K562 (cell line): ENCODE measurements around the gene SLC25A1. TPM values are rescaled to one million over a fixed set of nuclear protein-coding genes. Genes with fewer than 3 reads are reported as not detected.

Source experiments
- FOXA3 ChIP-seq, 2 experiments: fragments of 450-650 bp in 1 of 2; sonication (generic) in 1 of 2; formaldehyde crosslinking; IDR thresholded peaks in 1 of 2; conservative IDR thresholded peaks in 1 of 2; 2 replicates each; pipeline versions ENCODE4 v1.4.0 to v1.8.0; 2020 to 2022; ENCODE audit warnings: mild to moderate bottlenecking in 2 of 2, missing genetic modification reagents in 1 of 2
- HLTF ChIP-seq: fragments of 450-650 bp; IDR thresholded peaks from 2 replicates; pipeline ENCODE4 v1.6.1; 2016
- HOXB6 ChIP-seq: fragments of 250-450 bp; sonication (Bioruptor Pico); IDR thresholded peaks from 2 replicates; pipeline ENCODE4 v1.5.1; 2022; ENCODE audit warnings: mild to moderate bottlenecking, borderline replicate concordance
- JUND ChIP-seq, 2 experiments: IDR thresholded peaks; 2 replicates in 1 of 2; 3 replicates in 1 of 2; pipeline ENCODE4 v1.6.1; 2011; ENCODE audit warnings: borderline replicate concordance in 2 of 2, low read depth in 2 of 2, low read length in 2 of 2, improper control_type of control experiment in 1 of 2, missing biosample characterization in 1 of 2, missing genetic modification characterization in 1 of 2, missing genetic modification reagents in 1 of 2
- KDM2B ChIP-seq: fragments of 250-450 bp; sonication (Bioruptor Pico); IDR thresholded peaks from 2 replicates; pipeline ENCODE4 v1.8.0; 2021; ENCODE audit warnings: mild to moderate bottlenecking, moderate library complexity
- L3MBTL2 ChIP-seq: fragments of 450-650 bp; IDR thresholded peaks from 2 replicates; pipeline ENCODE4 v1.6.1; 2016; ENCODE audit warnings: mild to moderate bottlenecking, moderate library complexity
- LARP7 ChIP-seq: fragments of 450-650 bp; IDR thresholded peaks from 2 replicates; pipeline ENCODE4 v1.6.1; 2016
- POLR2H ChIP-seq: IDR thresholded peaks from 2 replicates; pipeline ENCODE4 v1.6.1; 2016; ENCODE audit warnings: missing genetic modification characterization, low read depth, mild to moderate bottlenecking, control low read depth, missing compliant biosample characterization, moderate library complexity
- SETDB1 ChIP-seq: IDR thresholded peaks from one replicate; pipeline ENCODE4 v1.6.1; 2012; ENCODE audit warnings: low read length, control low read depth, inconsistent platforms
- SMC3 ChIP-seq: conservative IDR thresholded peaks from 2 replicates; pipeline ENCODE4 v1.6.1; 2011; ENCODE audit warnings: low read depth, low read length, improper control_type of control experiment; ENCODE audit not compliant: insufficient read depth
- ZNF311 ChIP-seq: fragments of 250-450 bp; sonication (Bioruptor Pico); IDR thresholded peaks from 2 replicates; pipeline ENCODE4 v1.4.0; 2020; ENCODE audit warnings: mild to moderate bottlenecking, moderate library complexity
- ZNF778 ChIP-seq: fragments of 450-650 bp; formaldehyde crosslinking; IDR thresholded peaks from 2 replicates; pipeline ENCODE4 v1.4.0; 2020; ENCODE audit warnings: mild to moderate bottlenecking, moderate library complexity
- ZNF79 ChIP-seq: fragments of 250-450 bp; sonication (Bioruptor Pico); IDR thresholded peaks from 2 replicates; pipeline ENCODE4 v1.4.0; 2020; ENCODE audit warnings: low read depth, mild to moderate bottlenecking, moderate library complexity
- polyA plus RNA-seq, 8 experiments: library from polyadenylated mRNA; depleted of rRNA in 4 of 8; stranded (reverse) in 5 of 8; unstranded in 3 of 8; fragments of >200 nt; fragmentation: Nextera tagmentation in 2 of 8; fragmentation: Illumina TruSeq in 1 of 8; extraction: Ambion mirVana in 2 of 8; extraction: Trizol in 1 of 8; gene quantifications; 2 replicates each; pipeline versions ENCODE4 v1.2.1 to v1.2.3, GENCODE V29; 2011 to 2014; ENCODE audit warnings: inconsistent platforms in 1 of 8, missing spikeins in 1 of 8
- total RNA-seq, 7 experiments: library from RNA; depleted of rRNA in 6 of 7; stranded (reverse); fragments of >200 nt in 6 of 7; fragmentation: Illumina TruSeq in 2 of 7; extraction: Trizol in 2 of 7; gene quantifications; 2 replicates each; pipeline versions ENCODE4 v1.2.1 to v1.2.3, GENCODE V29; 2011 to 2021; ENCODE audit warnings: low replicate concordance in 1 of 7
- TF ChIP-seq, protein P1 (sequence below): fragments of 450-650 bp; formaldehyde crosslinking; conservative IDR thresholded peaks from 2 replicates; pipeline ENCODE4 v1.4.0; 2022; ENCODE audit warnings: mild to moderate bottlenecking, missing genetic modification characterization
- TF ChIP-seq, protein P2 (sequence below): sonication (generic); formaldehyde crosslinking; IDR thresholded peaks from 2 replicates; pipeline ENCODE4 v1.8.1; 2023; ENCODE audit warnings: mild to moderate bottlenecking, missing genetic modification reagents
- TF ChIP-seq, protein P3 (sequence below): IDR thresholded peaks from 3 replicates; pipeline ENCODE4 v1.6.1; 2011; ENCODE audit warnings: borderline replicate concordance, mild to moderate bottlenecking, moderate library complexity; ENCODE audit not compliant: insufficient read length; ENCODE audit errors: extremely low read depth
- TF ChIP-seq, protein P4 (sequence below): sonication (generic); formaldehyde crosslinking; IDR thresholded peaks from 2 replicates; pipeline ENCODE4 v1.8.0; 2022; ENCODE audit warnings: missing genetic modification reagents, mild to moderate bottlenecking, borderline replicate concordance
- TF ChIP-seq, protein P5 (sequence below): fragments of 250-450 bp; sonication (Bioruptor Pico); IDR thresholded peaks from 2 replicates; pipeline ENCODE4 v1.9.0; 2021; ENCODE audit warnings: mild to moderate bottlenecking

SLC25A1 gene
- total and polyA plus RNA-seq, 9 of the 15 experiments (the other 6 are each of a cell fraction or from before 2014, with no cell fraction given): 11.0 to 408 (median 110) TPM

DNA sequence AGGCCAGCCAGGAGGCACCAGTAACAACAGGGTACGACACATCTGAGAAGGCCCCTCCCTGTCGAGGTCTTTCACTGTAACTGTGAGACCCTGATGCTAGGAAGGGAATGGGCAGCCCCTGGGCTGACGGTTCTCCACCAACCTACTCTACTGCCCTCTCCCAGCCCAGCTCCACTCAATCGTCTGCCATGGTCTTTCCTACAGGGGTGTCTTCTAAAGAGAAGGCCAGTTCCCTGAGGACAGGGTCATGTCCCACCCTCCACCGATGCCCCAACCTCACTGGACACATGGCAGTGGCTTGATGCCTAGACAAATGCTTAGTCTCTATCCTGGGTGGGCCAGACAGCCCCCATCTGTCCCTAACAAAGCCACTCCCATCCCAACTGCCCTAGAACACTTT lies 46.0 kb upstream of the SLC25A1 start (continued):
- TF ChIP-seq JUND (IDR thresholded peaks at IDR 0.05; ENCODE audit: borderline replicate concordance, low read depth, low read length) (no peak), JUND (tag; IDR thresholded peaks at IDR 0.05; ENCODE audit: borderline replicate concordance, low read depth, low read length) (no peak), HOXB6 (CRISPR knock-in tag) (no peak), SETDB1 (no peak), FOXA3 (CRISPR knock-in tag; conservative IDR thresholded peaks at IDR 0.05 in 1 of 2, IDR thresholded peaks at IDR 0.05 in 1 of 2) (0 out of 4 replicates have a peak, but pooled peaks of 1 of the 2 experiments have one; percentile 25), LARP7 (no peak), L3MBTL2 (no peak), POLR2H (no peak), ZNF778 (CRISPR knock-in tag) (no peak), KDM2B (CRISPR knock-in tag) (no peak), ZNF79 (CRISPR knock-in tag) (no peak), HLTF (no peak), SMC3 (0 out of 2 replicates have a peak, but pooled peaks have one; percentile 2), ZNF311 (CRISPR knock-in tag) (no peak)
- TF ChIP-seq, protein P1, sequence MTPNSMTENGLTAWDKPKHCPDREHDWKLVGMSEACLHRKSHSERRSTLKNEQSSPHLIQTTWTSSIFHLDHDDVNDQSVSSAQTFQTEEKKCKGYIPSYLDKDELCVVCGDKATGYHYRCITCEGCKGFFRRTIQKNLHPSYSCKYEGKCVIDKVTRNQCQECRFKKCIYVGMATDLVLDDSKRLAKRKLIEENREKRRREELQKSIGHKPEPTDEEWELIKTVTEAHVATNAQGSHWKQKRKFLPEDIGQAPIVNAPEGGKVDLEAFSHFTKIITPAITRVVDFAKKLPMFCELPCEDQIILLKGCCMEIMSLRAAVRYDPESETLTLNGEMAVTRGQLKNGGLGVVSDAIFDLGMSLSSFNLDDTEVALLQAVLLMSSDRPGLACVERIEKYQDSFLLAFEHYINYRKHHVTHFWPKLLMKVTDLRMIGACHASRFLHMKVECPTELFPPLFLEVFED: no peak
- TF ChIP-seq, protein P2, sequence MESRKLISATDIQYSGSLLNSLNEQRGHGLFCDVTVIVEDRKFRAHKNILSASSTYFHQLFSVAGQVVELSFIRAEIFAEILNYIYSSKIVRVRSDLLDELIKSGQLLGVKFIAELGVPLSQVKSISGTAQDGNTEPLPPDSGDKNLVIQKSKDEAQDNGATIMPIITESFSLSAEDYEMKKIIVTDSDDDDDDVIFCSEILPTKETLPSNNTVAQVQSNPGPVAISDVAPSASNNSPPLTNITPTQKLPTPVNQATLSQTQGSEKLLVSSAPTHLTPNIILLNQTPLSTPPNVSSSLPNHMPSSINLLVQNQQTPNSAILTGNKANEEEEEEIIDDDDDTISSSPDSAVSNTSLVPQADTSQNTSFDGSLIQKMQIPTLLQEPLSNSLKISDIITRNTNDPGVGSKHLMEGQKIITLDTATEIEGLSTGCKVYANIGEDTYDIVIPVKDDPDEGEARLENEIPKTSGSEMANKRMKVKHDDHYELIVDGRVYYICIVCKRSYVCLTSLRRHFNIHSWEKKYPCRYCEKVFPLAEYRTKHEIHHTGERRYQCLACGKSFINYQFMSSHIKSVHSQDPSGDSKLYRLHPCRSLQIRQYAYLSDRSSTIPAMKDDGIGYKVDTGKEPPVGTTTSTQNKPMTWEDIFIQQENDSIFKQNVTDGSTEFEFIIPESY (CRISPR knock-in tag): no peak
- TF ChIP-seq, protein P3, sequence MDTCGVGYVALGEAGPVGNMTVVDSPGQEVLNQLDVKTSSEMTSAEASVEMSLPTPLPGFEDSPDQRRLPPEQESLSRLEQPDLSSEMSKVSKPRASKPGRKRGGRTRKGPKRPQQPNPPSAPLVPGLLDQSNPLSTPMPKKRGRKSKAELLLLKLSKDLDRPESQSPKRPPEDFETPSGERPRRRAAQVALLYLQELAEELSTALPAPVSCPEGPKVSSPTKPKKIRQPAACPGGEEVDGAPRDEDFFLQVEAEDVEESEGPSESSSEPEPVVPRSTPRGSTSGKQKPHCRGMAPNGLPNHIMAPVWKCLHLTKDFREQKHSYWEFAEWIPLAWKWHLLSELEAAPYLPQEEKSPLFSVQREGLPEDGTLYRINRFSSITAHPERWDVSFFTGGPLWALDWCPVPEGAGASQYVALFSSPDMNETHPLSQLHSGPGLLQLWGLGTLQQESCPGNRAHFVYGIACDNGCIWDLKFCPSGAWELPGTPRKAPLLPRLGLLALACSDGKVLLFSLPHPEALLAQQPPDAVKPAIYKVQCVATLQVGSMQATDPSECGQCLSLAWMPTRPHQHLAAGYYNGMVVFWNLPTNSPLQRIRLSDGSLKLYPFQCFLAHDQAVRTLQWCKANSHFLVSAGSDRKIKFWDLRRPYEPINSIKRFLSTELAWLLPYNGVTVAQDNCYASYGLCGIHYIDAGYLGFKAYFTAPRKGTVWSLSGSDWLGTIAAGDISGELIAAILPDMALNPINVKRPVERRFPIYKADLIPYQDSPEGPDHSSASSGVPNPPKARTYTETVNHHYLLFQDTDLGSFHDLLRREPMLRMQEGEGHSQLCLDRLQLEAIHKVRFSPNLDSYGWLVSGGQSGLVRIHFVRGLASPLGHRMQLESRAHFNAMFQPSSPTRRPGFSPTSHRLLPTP: no peak
- TF ChIP-seq, protein P4, sequence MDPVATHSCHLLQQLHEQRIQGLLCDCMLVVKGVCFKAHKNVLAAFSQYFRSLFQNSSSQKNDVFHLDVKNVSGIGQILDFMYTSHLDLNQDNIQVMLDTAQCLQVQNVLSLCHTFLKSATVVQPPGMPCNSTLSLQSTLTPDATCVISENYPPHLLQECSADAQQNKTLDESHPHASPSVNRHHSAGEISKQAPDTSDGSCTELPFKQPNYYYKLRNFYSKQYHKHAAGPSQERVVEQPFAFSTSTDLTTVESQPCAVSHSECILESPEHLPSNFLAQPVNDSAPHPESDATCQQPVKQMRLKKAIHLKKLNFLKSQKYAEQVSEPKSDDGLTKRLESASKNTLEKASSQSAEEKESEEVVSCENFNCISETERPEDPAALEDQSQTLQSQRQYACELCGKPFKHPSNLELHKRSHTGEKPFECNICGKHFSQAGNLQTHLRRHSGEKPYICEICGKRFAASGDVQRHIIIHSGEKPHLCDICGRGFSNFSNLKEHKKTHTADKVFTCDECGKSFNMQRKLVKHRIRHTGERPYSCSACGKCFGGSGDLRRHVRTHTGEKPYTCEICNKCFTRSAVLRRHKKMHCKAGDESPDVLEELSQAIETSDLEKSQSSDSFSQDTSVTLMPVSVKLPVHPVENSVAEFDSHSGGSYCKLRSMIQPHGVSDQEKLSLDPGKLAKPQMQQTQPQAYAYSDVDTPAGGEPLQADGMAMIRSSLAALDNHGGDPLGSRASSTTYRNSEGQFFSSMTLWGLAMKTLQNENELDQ (CRISPR knock-in tag): no peak
- TF ChIP-seq, protein P5, sequence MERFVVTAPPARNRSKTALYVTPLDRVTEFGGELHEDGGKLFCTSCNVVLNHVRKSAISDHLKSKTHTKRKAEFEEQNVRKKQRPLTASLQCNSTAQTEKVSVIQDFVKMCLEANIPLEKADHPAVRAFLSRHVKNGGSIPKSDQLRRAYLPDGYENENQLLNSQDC (CRISPR knock-in tag): no peak
